Measurements from ENCODE around the gene SLC4A4. TPM values are rescaled to one million over a fixed set of nuclear protein-coding genes. Genes with fewer than 3 reads are reported as not detected.

SLC4A4 gene
- total and polyA plus RNA-seq, 4 donors, result 0.13 to 6.2 (median 2.9) TPM

- H3K4me1 ChIP-seq (ENCODE audit: control insufficient read depth in 1 of 2, insufficient read depth in 2 of 2, low read length in 2 of 2), result no peaks in the 10 kb centered on the region
- no peak for DNase-seq
- H3K27ac ChIP-seq (ENCODE audit: low read depth in 1 of 2, low read length in 2 of 2), result no peak overlapping the region
- intact Hi-C loops (cut with DNase I), result no loop called here
- no peaks in the 10 kb centered on the region for H3K36me3 ChIP-seq (ENCODE audit: control insufficient read depth in 1 of 2, insufficient read depth in 2 of 2, low read length in 1 of 2)
- H3K27me3 ChIP-seq (ENCODE audit: control insufficient read depth in 1 of 2, insufficient read depth in 2 of 2, low read length in 1 of 2), result no peaks in the 10 kb centered on the region
- H3K9me3 ChIP-seq (ENCODE audit: control insufficient read depth, low read length), result no peaks in the 10 kb centered on the region
- no peak overlapping the region for H3K4me3 ChIP-seq (ENCODE audit: low read length in 2 of 2)
- WGBS, 2 donors, result 92 to 100% methylated on average over 1 of the region's 1 CpG
- ATAC-seq (ENCODE audit: low FRiP score), result no peak
These were observed 249.2 kb downstream of the SLC4A4 start for GRCh38 chr4:71587995-71588394.

GRCh38 chr4:71592793-71593192 is 254.0 kb downstream of the SLC4A4 start:
- ATAC-seq (ENCODE audit: low FRiP score) (no peak), DNase-seq (no peak)
- Histone ChIP-seq H3K4me3 (ENCODE audit: low read length in 2 of 2) (no peak overlapping the region), H3K27me3 (ENCODE audit: control insufficient read depth in 1 of 2, insufficient read depth in 2 of 2, low read length in 1 of 2) (no peaks in the 10 kb centered on the region), H3K27ac (ENCODE audit: low read depth in 1 of 2, low read length in 2 of 2) (no peak overlapping the region), H3K36me3 (ENCODE audit: control insufficient read depth in 1 of 2, insufficient read depth in 2 of 2, low read length in 1 of 2) (no peaks in the 10 kb centered on the region), H3K4me1 (ENCODE audit: control insufficient read depth in 1 of 2, insufficient read depth in 2 of 2, low read length in 2 of 2) (no peaks in the 10 kb centered on the region), H3K9me3 (ENCODE audit: control insufficient read depth, low read length) (no peaks in the 10 kb centered on the region)
- 0 to 18% methylated on average over 1 of the region's 1 CpG for WGBS, 2 donors
- intact Hi-C loops (cut with DNase I), result no loop called here

- intact Hi-C loops (cut with DNase I), result no loop called here
- Histone ChIP-seq H3K4me3 (ENCODE audit: low read length in 2 of 2) (no peak overlapping the region), H3K27ac (ENCODE audit: low read depth in 1 of 2, low read length in 2 of 2) (no peak overlapping the region), H3K27me3 (ENCODE audit: control insufficient read depth in 1 of 2, insufficient read depth in 2 of 2, low read length in 1 of 2) (no peaks in the 10 kb centered on the region), H3K9me3 (ENCODE audit: control insufficient read depth, low read length) (no peaks in the 10 kb centered on the region), H3K4me1 (ENCODE audit: control insufficient read depth in 1 of 2, insufficient read depth in 2 of 2, low read length in 2 of 2) (no peaks in the 10 kb centered on the region), H3K36me3 (ENCODE audit: control insufficient read depth in 1 of 2, insufficient read depth in 2 of 2, low read length in 1 of 2) (no peaks in the 10 kb centered on the region)
- ATAC-seq (ENCODE audit: low FRiP score) (no peak), DNase-seq (no peak)
These were observed 254.5 kb downstream of the SLC4A4 start for GRCh38 chr4:71593311-71593710.

- intact Hi-C loops (cut with DNase I), result no loop called here
- H3K36me3 ChIP-seq (ENCODE audit: control insufficient read depth in 1 of 2, insufficient read depth in 2 of 2, low read length in 1 of 2), result no peaks in the 10 kb centered on the region
- H3K27me3 ChIP-seq (ENCODE audit: control insufficient read depth in 1 of 2, insufficient read depth in 2 of 2, low read length in 1 of 2), result no peaks in the 10 kb centered on the region
- no peaks in the 10 kb centered on the region for H3K9me3 ChIP-seq (ENCODE audit: control insufficient read depth, low read length)
- no peak for DNase-seq
- no peak overlapping the region for H3K27ac ChIP-seq (ENCODE audit: low read depth in 1 of 2, low read length in 2 of 2)
- ATAC-seq (ENCODE audit: low FRiP score), result no peak
- no peak overlapping the region for H3K4me3 ChIP-seq (ENCODE audit: low read length in 2 of 2)
- H3K4me1 ChIP-seq (ENCODE audit: control insufficient read depth in 1 of 2, insufficient read depth in 2 of 2, low read length in 2 of 2), result no peaks in the 10 kb centered on the region
- WGBS, 2 donors, result 10 to 11% methylated on average over 2 of the region's 2 CpGs
These were observed 256.8 kb downstream of the SLC4A4 start for GRCh38 chr4:71595576-71596108.

- no peak for ATAC-seq (ENCODE audit: low FRiP score)
- 71 to 74% methylated on average over 3 of the region's 3 CpGs for WGBS, 2 donors
- no peaks in the 10 kb centered on the region for H3K27me3 ChIP-seq (ENCODE audit: control insufficient read depth in 1 of 2, insufficient read depth in 2 of 2, low read length in 1 of 2)
These were observed 260.8 kb downstream of the SLC4A4 start for GRCh38 chr4:71599578-71599977.

GRCh38 chr4:71602289-71602900 is 263.6 kb downstream of the SLC4A4 start:
- H3K27ac ChIP-seq (ENCODE audit: low read depth in 1 of 2, low read length in 2 of 2), result no peak overlapping the region
- no peaks in the 10 kb centered on the region for H3K4me1 ChIP-seq (ENCODE audit: control insufficient read depth in 1 of 2, insufficient read depth in 2 of 2, low read length in 2 of 2)
- no peak for ATAC-seq (ENCODE audit: low FRiP score)
- intact Hi-C loops (cut with DNase I), result no loop called here
- 88 to 91% methylated on average over 6 of the region's 6 CpGs for WGBS, 2 donors
- H3K36me3 ChIP-seq (ENCODE audit: control insufficient read depth in 1 of 2, insufficient read depth in 2 of 2, low read length in 1 of 2), result no peaks in the 10 kb centered on the region
- no peak for DNase-seq
- no peaks in the 10 kb centered on the region for H3K27me3 ChIP-seq (ENCODE audit: control insufficient read depth in 1 of 2, insufficient read depth in 2 of 2, low read length in 1 of 2)
- H3K9me3 ChIP-seq (ENCODE audit: control insufficient read depth, low read length), result no peaks in the 10 kb centered on the region
- H3K4me3 ChIP-seq (ENCODE audit: low read length in 2 of 2), result no peak overlapping the region

More at GRCh38 chr4:71599578-71599977, 260.8 kb downstream of the SLC4A4 start:
- no peak for DNase-seq
- Histone ChIP-seq H3K4me3 (ENCODE audit: low read length in 2 of 2) (no peak overlapping the region), H3K27ac (ENCODE audit: low read depth in 1 of 2, low read length in 2 of 2) (no peak overlapping the region), H3K4me1 (ENCODE audit: control insufficient read depth in 1 of 2, insufficient read depth in 2 of 2, low read length in 2 of 2) (no peaks in the 10 kb centered on the region), H3K9me3 (ENCODE audit: control insufficient read depth, low read length) (no peaks in the 10 kb centered on the region), H3K36me3 (ENCODE audit: control insufficient read depth in 1 of 2, insufficient read depth in 2 of 2, low read length in 1 of 2) (no peaks in the 10 kb centered on the region)
- intact Hi-C loops (cut with DNase I), result no loop called here

- intact Hi-C loops (cut with DNase I), result no loop called here
- DNase-seq (no peak), ATAC-seq (ENCODE audit: low FRiP score) (no peak)
- Histone ChIP-seq H3K27me3 (ENCODE audit: control insufficient read depth in 1 of 2, insufficient read depth in 2 of 2, low read length in 1 of 2) (no peaks in the 10 kb centered on the region), H3K27ac (ENCODE audit: low read depth in 1 of 2, low read length in 2 of 2) (no peak overlapping the region), H3K9me3 (ENCODE audit: control insufficient read depth, low read length) (no peaks in the 10 kb centered on the region), H3K4me3 (ENCODE audit: low read length in 2 of 2) (no peak overlapping the region), H3K36me3 (ENCODE audit: control insufficient read depth in 1 of 2, insufficient read depth in 2 of 2, low read length in 1 of 2) (no peaks in the 10 kb centered on the region), H3K4me1 (ENCODE audit: control insufficient read depth in 1 of 2, insufficient read depth in 2 of 2, low read length in 2 of 2) (no peaks in the 10 kb centered on the region)
- WGBS, 2 donors, result 77 to 78% methylated on average over 5 of the region's 5 CpGs
These were observed 266.0 kb downstream of the SLC4A4 start for GRCh38 chr4:71604785-71605184.

- Histone ChIP-seq H3K36me3 (ENCODE audit: control insufficient read depth in 1 of 2, insufficient read depth in 2 of 2, low read length in 1 of 2) (no peaks in the 10 kb centered on the region), H3K9me3 (ENCODE audit: control insufficient read depth, low read length) (no peaks in the 10 kb centered on the region), H3K27ac (ENCODE audit: low read depth in 1 of 2, low read length in 2 of 2) (no peak overlapping the region), H3K4me3 (ENCODE audit: low read length in 2 of 2) (no peak overlapping the region), H3K4me1 (ENCODE audit: control insufficient read depth in 1 of 2, insufficient read depth in 2 of 2, low read length in 2 of 2) (no peaks in the 10 kb centered on the region), H3K27me3 (ENCODE audit: control insufficient read depth in 1 of 2, insufficient read depth in 2 of 2, low read length in 1 of 2) (no peaks in the 10 kb centered on the region)
- WGBS, 2 donors, result 86 to 96% methylated on average over 5 of the region's 5 CpGs
- DNase-seq (no peak), ATAC-seq (ENCODE audit: low FRiP score) (peak; percentile 7)
- intact Hi-C loops (cut with DNase I), result no loop called here
These were observed 268.3 kb downstream of the SLC4A4 start for GRCh38 chr4:71607109-71607508.

Data from aorta (tissue), 5 donors.